A673 (cell line): ENCODE measurements around the gene TRAM2. TPM values are rescaled to one million over a fixed set of nuclear protein-coding genes. Genes with fewer than 3 reads are reported as not detected.

Experiments used
- BruUV-seq: library from RNA; stranded (reverse); fragments of 400-500 nt; replicated peaks from 2 replicates; lab custom pipeline; 2021; lab: Mats Ljungman, UMichigan
- CTCF ChIA-PET: fragments of 300-600 bp; sonication (Branson Sonifier 250); formaldehyde crosslinking; loops from one replicate; lab custom pipeline; 2022; ENCODE audit warnings: antibody characterized with exemption; lab: Charles Lee
- POLR2A ChIA-PET: fragments of 300-600 bp; sonication (Branson Sonifier 250); formaldehyde crosslinking; loops from one replicate; lab custom pipeline; 2022; ENCODE audit warnings: antibody characterized with exemption; ENCODE audit not compliant: low non-redundant PET; lab: Charles Lee
- DNase-seq: peaks from one replicate; pipeline ENCODE4 v3.0.0-alpha.2; 2015; ENCODE audit warnings: low spot score
- H3K27ac ChIP-seq: fragments of 200-600 bp; sonication (generic); 2 replicates; pipeline ENCODE4 v1.5.1; 2016; ENCODE audit warnings: mixed run types, low read depth, mild to moderate bottlenecking, mixed read lengths, antibody characterized with exemption, low read length; ENCODE audit not compliant: poor library complexity, severe bottlenecking
- H3K27me3 ChIP-seq: fragments of 200-600 bp; sonication (generic); replicated peaks from 2 replicates; pipeline ENCODE4 v1.6.1; 2017; ENCODE audit warnings: mixed run types, low read depth, mild to moderate bottlenecking, mixed read lengths, antibody characterized with exemption, low read length; ENCODE audit not compliant: insufficient read depth, poor library complexity
- H3K36me3 ChIP-seq: fragments of 200-600 bp; sonication (generic); 2 replicates; pipeline ENCODE4 v1.6.1; 2016; ENCODE audit warnings: mixed run types, mild to moderate bottlenecking, mixed read lengths, antibody characterized with exemption, low read length; ENCODE audit not compliant: insufficient read depth, poor library complexity, severe bottlenecking
- H3K4me1 ChIP-seq: fragments of 200-600 bp; sonication (generic); 2 replicates; pipeline ENCODE4 v1.6.1; 2017; ENCODE audit warnings: mixed run types, mild to moderate bottlenecking, mixed read lengths, antibody characterized with exemption, low read length; ENCODE audit not compliant: insufficient read depth, poor library complexity, severe bottlenecking
- H3K4me3 ChIP-seq: fragments of 200-600 bp; sonication (generic); 2 replicates; pipeline ENCODE4 v1.5.1; 2016; ENCODE audit warnings: low read depth, mixed run types, mild to moderate bottlenecking, mixed read lengths, low read length; ENCODE audit not compliant: poor library complexity, severe bottlenecking
- H3K9me3 ChIP-seq: fragments of 200-600 bp; sonication (generic); 2 replicates; pipeline ENCODE4 v1.6.1; 2016; ENCODE audit warnings: mixed run types, low read depth, mild to moderate bottlenecking, mixed read lengths, antibody characterized with exemption, low read length; ENCODE audit not compliant: poor library complexity, severe bottlenecking
- CTCF ChIP-seq: fragments of 300-800, 200-600 bp; sonication (generic); conservative IDR thresholded peaks from 2 replicates; pipeline ENCODE4 v1.5.1; 2017; ENCODE audit warnings: low read depth, mild to moderate bottlenecking, antibody characterized with exemption, low read length, moderate library complexity, mixed read lengths
- EZH2 ChIP-seq: fragments of 200-600 bp; sonication (generic); IDR thresholded peaks from 2 replicates; pipeline ENCODE4 v1.6.1; 2017; ENCODE audit warnings: borderline replicate concordance, low read depth, mild to moderate bottlenecking, mixed read lengths, antibody characterized with exemption, low read length; ENCODE audit not compliant: poor library complexity, severe bottlenecking
- intact Hi-C: fragments of 100-400 bp; cut with micrococcal nuclease; formaldehyde crosslinking; loops from one replicate; pipeline ENCODE4 v1.10.0; 2022; ENCODE audit not compliant: unreplicated experiment
- total RNA-seq: library from RNA; stranded (reverse); gene quantifications from 2 replicates; pipeline ENCODE4 v1.2.3, GENCODE V29; 2021

TRAM2 gene
- total RNA-seq, 1 experiment from 2014 or later: 21.9 TPM

- no TSS peak for BruUV-seq
- H3K36me3 ChIP-seq: no peaks in the 10 kb centered on the region
- ChIA-PET CTCF (no interaction called here), POLR2A (no interaction called here)
- no peak for TF ChIP-seq CTCF
- no peak for TF ChIP-seq EZH2
- H3K9me3 ChIP-seq: no peaks in the 10 kb centered on the region
- H3K27me3 ChIP-seq: no peaks in the 10 kb centered on the region
- H3K4me3 ChIP-seq: no peak overlapping the region
- DNase-seq: peak; percentile 65
- no peak overlapping the region for H3K27ac ChIP-seq
- peaks cover 4% of the 10 kb centered on the region for H3K4me1 ChIP-seq
- intact Hi-C loops: loop anchor here (5.0 kb wide), 1 partner anchor 59 kb away; no protein-coding TSS in a partner anchor
Observed at GRCh38 chr6:52603000-52603795, 26.3 kb upstream of the TRAM2 start.

- no peaks in the 10 kb centered on the region for H3K36me3 ChIP-seq
- intact Hi-C loops: loop anchor here (1.0 kb wide), 1 partner anchor 183 kb away; no protein-coding TSS in a partner anchor
- no peak for TF ChIP-seq CTCF
- no peak for TF ChIP-seq EZH2
Observed at GRCh38 chr6:52598824-52599190, 21.9 kb upstream of the TRAM2 start.

GRCh38 chr6:52598123-52598823 is 21.4 kb upstream of the TRAM2 start:
- Histone ChIP-seq H3K9me3 (no peaks in the 10 kb centered on the region), H3K27me3 (no peaks in the 10 kb centered on the region), H3K36me3 (no peaks in the 10 kb centered on the region), H3K27ac (no peak overlapping the region), H3K4me1 (peaks cover 20% of the 10 kb centered on the region), H3K4me3 (no peak overlapping the region)
- BruUV-seq: no TSS peak
- ChIA-PET CTCF (interaction anchor here (0.5 to 1.1 kb wide), 6 partner anchors 9 to 191 kb away, joined by 3 to 8 read pairs (median 3); no protein-coding TSS in a partner anchor), POLR2A (no interaction called here)
- TF ChIP-seq EZH2 (no peak), CTCF (peak; percentile 89)
- DNase-seq: peak; percentile 91
- intact Hi-C loops: loop anchor here (1.0 kb wide), 1 partner anchor 182 kb away; no protein-coding TSS in a partner anchor

More at GRCh38 chr6:52598824-52599190, 21.9 kb upstream of the TRAM2 start:
- CTCF ChIA-PET: interaction anchor here (1.1 kb wide), 1 partner anchor 180 kb away, joined by 8 read pairs; no protein-coding TSS in a partner anchor
- Histone ChIP-seq H3K4me3 (no peak overlapping the region), H3K4me1 (peaks cover 20% of the 10 kb centered on the region), H3K27ac (no peak overlapping the region), H3K9me3 (no peaks in the 10 kb centered on the region), H3K27me3 (no peaks in the 10 kb centered on the region)
- POLR2A ChIA-PET: no interaction called here
- DNase-seq: no peak
- no TSS peak for BruUV-seq
